OCI-LY7 (cell line): ENCODE data around the gene UBE2E3. TPM values are rescaled to one million over a fixed set of nuclear protein-coding genes. Genes with fewer than 3 reads are reported as not detected.

ENCODE experiments used
- BruUV-seq: library from RNA; stranded (reverse); fragments of 400-500 nt; replicated peaks from 2 replicates; lab custom pipeline; 2021; lab: Mats Ljungman, UMichigan
- CTCF ChIA-PET: fragments of 300-600 bp; sonication (Branson Sonifier 250); formaldehyde crosslinking; loops from one replicate; lab custom pipeline; 2022; ENCODE audit warnings: antibody characterized with exemption; ENCODE audit not compliant: unreplicated experiment; lab: Charles Lee
- POLR2A ChIA-PET: fragments of 300-600 bp; sonication (Branson Sonifier 250); formaldehyde crosslinking; loops from one replicate; lab custom pipeline; 2022; ENCODE audit warnings: antibody characterized with exemption; lab: Charles Lee
- DNase-seq: peaks from one replicate; pipeline ENCODE4 v3.0.0-alpha.2; 2015; ENCODE audit warnings: low spot score
- H2AFZ ChIP-seq: fragments of 200-600 bp; sonication (generic), shearing (Covaris generic); 2 replicates; pipeline ENCODE4 v1.6.1; 2014; ENCODE audit warnings: mild to moderate bottlenecking, antibody characterized with exemption, low read length, moderate library complexity
- H3K27ac ChIP-seq: fragments of 200-600 bp; sonication (generic); 2 replicates; pipeline ENCODE4 v1.5.1; 2014; ENCODE audit warnings: mixed run types, low read depth, mild to moderate bottlenecking, moderate library complexity, low read length, inconsistent platforms; ENCODE audit not compliant: poor library complexity, severe bottlenecking
- H3K36me3 ChIP-seq: fragments of 200-600 bp; sonication (generic); 2 replicates; pipeline ENCODE4 v1.6.1; 2014; ENCODE audit warnings: mild to moderate bottlenecking, antibody characterized with exemption, low read length, moderate library complexity, mixed read lengths; ENCODE audit not compliant: insufficient read depth
- H3K4me1 ChIP-seq: fragments of 200-600 bp; sonication (generic); 2 replicates; pipeline ENCODE4 v1.5.1; 2014; ENCODE audit warnings: mild to moderate bottlenecking, low read length; ENCODE audit not compliant: insufficient read depth, poor library complexity, severe bottlenecking
- H3K4me2 ChIP-seq: fragments of 200-600 bp; sonication (generic); 2 replicates; pipeline ENCODE4 v1.6.1; 2014; ENCODE audit warnings: mild to moderate bottlenecking, low read length
- H3K4me3 ChIP-seq: fragments of 200-600 bp; sonication (generic); 2 replicates; pipeline ENCODE4 v1.5.1; 2014; ENCODE audit warnings: mild to moderate bottlenecking, low read depth, low read length; ENCODE audit not compliant: poor library complexity, severe bottlenecking
- H3K79me2 ChIP-seq: fragments of 200-600 bp; sonication (generic); 2 replicates; pipeline ENCODE4 v1.6.1; 2016; ENCODE audit warnings: low read depth, mild to moderate bottlenecking, low read length, moderate library complexity, mixed read lengths; ENCODE audit not compliant: insufficient read depth
- H3K9me2 ChIP-seq: fragments of 200-600 bp; sonication (generic); 2 replicates; pipeline ENCODE4 v1.6.1; 2016; ENCODE audit warnings: mild to moderate bottlenecking, low read length, mixed read lengths; ENCODE audit not compliant: insufficient read depth
- H3K9me3 ChIP-seq: fragments of 200-600 bp; sonication (generic); 2 replicates; pipeline ENCODE4 v1.6.1; 2014; ENCODE audit warnings: mild to moderate bottlenecking, mixed run types, low read length, mixed read lengths
- H4K20me1 ChIP-seq: fragments of 200-600 bp; sonication (generic); 2 replicates; pipeline ENCODE4 v1.6.1; 2014; ENCODE audit warnings: mild to moderate bottlenecking, antibody characterized with exemption, low read length, moderate library complexity, mixed read lengths; ENCODE audit not compliant: insufficient read depth
- EZH2phosphoT487 ChIP-seq: fragments of 200-600 bp; sonication (generic); IDR thresholded peaks from 2 replicates; pipeline ENCODE4 v1.6.1; 2018; ENCODE audit warnings: low read depth, borderline replicate concordance, mild to moderate bottlenecking, mixed run types, antibody characterized with exemption, low read length, moderate library complexity, mixed read lengths
- intact Hi-C: fragments of 100-400 bp; cut with micrococcal nuclease; formaldehyde crosslinking; loops from one replicate; pipeline ENCODE4 v1.10.0; 2022; ENCODE audit not compliant: unreplicated experiment
- total RNA-seq, 2 experiments: library from RNA; depleted of rRNA in 1 of 2; stranded (reverse); fragments of >200 nt in 1 of 2; shearing (Covaris generic) in 1 of 2; gene quantifications; 2 replicates each; pipeline ENCODE4 v1.2.3, GENCODE V29; 2014 to 2022
- TF ChIP-seq, protein P1 (sequence below): fragments of 200-600 bp; sonication (generic); conservative IDR thresholded peaks from 2 replicates; pipeline ENCODE4 v1.5.1; 2014; ENCODE audit warnings: mild to moderate bottlenecking, antibody characterized with exemption, low read length, moderate library complexity, mixed read lengths

The UBE2E3 gene
- total RNA-seq, 2 experiments from 2014 or later = 33.7 to 48.6 TPM

DNA sequence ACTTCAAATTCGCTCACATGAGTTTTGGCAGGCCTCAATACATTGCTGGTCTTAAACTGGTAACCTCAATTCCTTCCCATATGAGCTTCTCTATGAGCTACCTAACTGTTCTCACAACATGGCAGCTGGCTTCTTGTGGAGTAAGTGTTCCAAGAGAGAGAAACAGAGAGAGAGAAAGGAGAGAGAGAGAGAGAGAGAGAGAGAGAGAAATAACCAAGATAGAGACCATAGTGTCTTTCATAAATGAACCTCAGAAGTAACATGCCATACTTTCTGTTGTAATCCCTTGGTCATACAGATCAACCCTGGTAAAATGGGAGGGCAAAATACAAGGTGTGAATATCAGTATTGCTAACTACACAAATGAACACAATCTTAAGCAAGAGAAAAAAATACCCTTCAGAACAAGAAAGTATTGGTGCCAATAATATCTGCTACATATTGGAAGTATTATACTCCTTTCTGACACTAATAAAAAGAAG lies 33.2 kb upstream of the UBE2E3 start:
- H3K36me3 ChIP-seq = no peaks in the 10 kb centered on the region
- DNase-seq = no peak
- no peaks in the 10 kb centered on the region for H4K20me1 ChIP-seq
- no peaks in the 10 kb centered on the region for H3K79me2 ChIP-seq
- no peak overlapping the region for H3K4me3 ChIP-seq
- intact Hi-C loops = no loop called here
- no peak overlapping the region for H2AFZ ChIP-seq
- H3K4me1 ChIP-seq = no peaks in the 10 kb centered on the region
- H3K9me3 ChIP-seq = no peaks in the 10 kb centered on the region
- no TSS peak for BruUV-seq
- H3K4me2 ChIP-seq = no peak overlapping the region
- H3K27ac ChIP-seq = no peak overlapping the region
- CTCF ChIA-PET = no interaction called here
- POLR2A ChIA-PET = no interaction called here
- TF ChIP-seq, protein P1, sequence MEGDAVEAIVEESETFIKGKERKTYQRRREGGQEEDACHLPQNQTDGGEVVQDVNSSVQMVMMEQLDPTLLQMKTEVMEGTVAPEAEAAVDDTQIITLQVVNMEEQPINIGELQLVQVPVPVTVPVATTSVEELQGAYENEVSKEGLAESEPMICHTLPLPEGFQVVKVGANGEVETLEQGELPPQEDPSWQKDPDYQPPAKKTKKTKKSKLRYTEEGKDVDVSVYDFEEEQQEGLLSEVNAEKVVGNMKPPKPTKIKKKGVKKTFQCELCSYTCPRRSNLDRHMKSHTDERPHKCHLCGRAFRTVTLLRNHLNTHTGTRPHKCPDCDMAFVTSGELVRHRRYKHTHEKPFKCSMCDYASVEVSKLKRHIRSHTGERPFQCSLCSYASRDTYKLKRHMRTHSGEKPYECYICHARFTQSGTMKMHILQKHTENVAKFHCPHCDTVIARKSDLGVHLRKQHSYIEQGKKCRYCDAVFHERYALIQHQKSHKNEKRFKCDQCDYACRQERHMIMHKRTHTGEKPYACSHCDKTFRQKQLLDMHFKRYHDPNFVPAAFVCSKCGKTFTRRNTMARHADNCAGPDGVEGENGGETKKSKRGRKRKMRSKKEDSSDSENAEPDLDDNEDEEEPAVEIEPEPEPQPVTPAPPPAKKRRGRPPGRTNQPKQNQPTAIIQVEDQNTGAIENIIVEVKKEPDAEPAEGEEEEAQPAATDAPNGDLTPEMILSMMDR = no peak
- TF ChIP-seq EZH2phosphoT487 = no peak
- H3K9me2 ChIP-seq = no peaks in the 10 kb centered on the region

DNA sequence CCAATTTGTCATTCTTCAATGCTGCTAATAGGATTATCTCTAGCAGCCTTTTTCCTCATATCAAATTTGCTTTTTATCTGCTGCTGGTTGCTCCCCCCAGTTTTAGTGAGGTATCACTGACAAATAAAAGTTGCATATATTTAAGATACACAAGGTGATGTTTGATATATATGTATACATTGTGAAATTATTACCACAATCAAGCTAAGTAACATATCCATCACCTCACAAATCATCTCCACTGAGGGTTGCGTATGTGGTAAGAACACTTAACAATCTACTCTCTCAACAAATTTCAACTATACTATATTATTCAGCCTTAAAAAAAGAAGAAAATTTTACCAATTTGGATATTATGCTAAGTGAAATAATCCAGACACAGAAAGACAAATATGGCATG lies 30.5 kb upstream of the UBE2E3 start:
- no peaks in the 10 kb centered on the region for H3K79me2 ChIP-seq
- no peaks in the 10 kb centered on the region for H3K9me3 ChIP-seq
- H3K4me3 ChIP-seq = no peak overlapping the region
- H3K4me1 ChIP-seq = no peaks in the 10 kb centered on the region
- ChIA-PET CTCF (no interaction called here), POLR2A (interaction anchor here (0.7 to 1.2 kb wide), 2 partner anchors 19 to 461 kb away, joined by 4 read pairs; no protein-coding TSS in a partner anchor)
- intact Hi-C loops = no loop called here
- H3K27ac ChIP-seq = no peak overlapping the region
- no peak overlapping the region for H3K4me2 ChIP-seq
- TF ChIP-seq, protein P1 = no peak
- no peak for TF ChIP-seq EZH2phosphoT487
- H4K20me1 ChIP-seq = no peaks in the 10 kb centered on the region
- no peak overlapping the region for H2AFZ ChIP-seq
- no peaks in the 10 kb centered on the region for H3K36me3 ChIP-seq
- no peaks in the 10 kb centered on the region for H3K9me2 ChIP-seq
- no peak for DNase-seq
- BruUV-seq = no TSS peak

GRCh38 chr2:180952082-180952481 lies 28.3 kb upstream of the UBE2E3 start:
- no TSS peak for BruUV-seq
- Histone ChIP-seq H3K9me3 (no peaks in the 10 kb centered on the region), H3K9me2 (no peaks in the 10 kb centered on the region), H3K79me2 (no peaks in the 10 kb centered on the region), H2AFZ (no peak overlapping the region), H3K4me1 (no peaks in the 10 kb centered on the region), H3K4me3 (no peak overlapping the region), H3K36me3 (no peaks in the 10 kb centered on the region), H3K27ac (no peak overlapping the region), H4K20me1 (no peaks in the 10 kb centered on the region), H3K4me2 (no peak overlapping the region)
- intact Hi-C loops = no loop called here
- TF ChIP-seq, protein P1 = no peak
- no peak for TF ChIP-seq EZH2phosphoT487
- DNase-seq = no peak
- ChIA-PET POLR2A (no interaction called here), CTCF (no interaction called here)
